DOHH2 (cell line): ENCODE data around the gene IL16.

ENCODE experiments used
- H3F3A ChIP-seq: fragments of 200-600 bp; sonication (generic), shearing (Covaris generic); 2 replicates; pipeline ENCODE4 v1.6.0; 2016; ENCODE audit warnings: antibody characterized with exemption, mild to moderate bottlenecking; ENCODE audit not compliant: control insufficient read depth, insufficient read depth
- H3K27ac ChIP-seq: fragments of 200-600 bp; sonication (generic); 2 replicates; pipeline ENCODE4 v1.5.1; 2014; ENCODE audit warnings: low read depth, mild to moderate bottlenecking, low read length, moderate library complexity
- H3K27me3 ChIP-seq: fragments of 200-600 bp; sonication (generic); 2 replicates; pipeline ENCODE4 v1.6.1; 2014; ENCODE audit warnings: mild to moderate bottlenecking, low read length, mixed read lengths; ENCODE audit not compliant: control insufficient read depth
- H3K36me3 ChIP-seq: fragments of 200-600 bp; sonication (generic); 2 replicates; pipeline ENCODE4 v1.6.1; 2014; ENCODE audit warnings: mild to moderate bottlenecking, low read length, moderate library complexity, mixed read lengths; ENCODE audit not compliant: control insufficient read depth
- H3K4me1 ChIP-seq: fragments of 200-600 bp; sonication (generic); 2 replicates; pipeline ENCODE4 v1.6.1; 2014; ENCODE audit warnings: mild to moderate bottlenecking, low read length, mixed read lengths; ENCODE audit not compliant: control insufficient read depth
- H3K4me2 ChIP-seq: fragments of 200-600 bp; sonication (generic); 2 replicates; pipeline ENCODE4 v1.6.0; 2014; ENCODE audit warnings: mild to moderate bottlenecking, low read length, moderate library complexity
- H3K4me3 ChIP-seq: fragments of 200-600 bp; sonication (generic); 2 replicates; pipeline ENCODE4 v1.5.1; 2014; ENCODE audit warnings: mild to moderate bottlenecking, low read length, mixed read lengths
- H3K79me2 ChIP-seq: fragments of 200-600 bp; sonication (generic); 2 replicates; pipeline ENCODE4 v1.6.1; 2014; ENCODE audit warnings: mild to moderate bottlenecking, low read length, mixed read lengths; ENCODE audit not compliant: control insufficient read depth
- H3K9me2 ChIP-seq: fragments of 200-600 bp; sonication (generic); replicated peaks from 2 replicates; pipeline ENCODE4 v1.6.1; 2014; ENCODE audit warnings: mild to moderate bottlenecking, low read length, mixed read lengths; ENCODE audit not compliant: control insufficient read depth
- H3K9me3 ChIP-seq: fragments of 200-600 bp; sonication (generic); 2 replicates; pipeline ENCODE4 v1.6.1; 2014; ENCODE audit warnings: antibody characterized with exemption, low read length, mixed read lengths; ENCODE audit not compliant: control insufficient read depth, insufficient read depth
- H4K20me1 ChIP-seq: fragments of 200-600 bp; sonication (generic); 2 replicates; pipeline ENCODE4 v1.6.0; 2014; ENCODE audit warnings: low read depth, mild to moderate bottlenecking, antibody characterized with exemption, low read length, moderate library complexity; ENCODE audit not compliant: control insufficient read depth, insufficient read depth
- CTCF ChIP-seq: fragments of 200-600 bp; sonication (generic); IDR thresholded peaks from one replicate; pipeline ENCODE4 v1.5.1; 2014; ENCODE audit warnings: antibody characterized with exemption, mild to moderate bottlenecking, low read depth, low read length; ENCODE audit not compliant: poor library complexity, severe bottlenecking
- EZH2phosphoT487 ChIP-seq: fragments of 200-600 bp; sonication (generic); IDR thresholded peaks from 2 replicates; pipeline ENCODE4 v1.6.1; 2017; ENCODE audit warnings: borderline replicate concordance, mild to moderate bottlenecking, antibody characterized with exemption, low read length, moderate library complexity, mixed read lengths

IL16 gene

GRCh38 chr15:81291916-81292522, 95.3 kb downstream of the IL16 start:
- Histone ChIP-seq H3K36me3 (peaks cover 2% of the 10 kb centered on the region), H3K4me3 (peak overlapping the region; percentile 84), H3K4me1 (peaks cover 90% of the 10 kb centered on the region), H4K20me1 (no peaks in the 10 kb centered on the region), H3K27me3 (no peaks in the 10 kb centered on the region), H3K27ac (peak overlapping the region; percentile 98), H3K79me2 (peaks cover 16% of the 10 kb centered on the region), H3K9me2 (no peaks in the 10 kb centered on the region), H3K9me3 (no peaks in the 10 kb centered on the region), H3F3A (peaks cover 36% of the 10 kb centered on the region), H3K4me2 (peak overlapping the region; percentile 99)
- TF ChIP-seq CTCF = no peak
- TF ChIP-seq EZH2phosphoT487 = no peak

GRCh38 chr15:81292523-81293001, 95.9 kb downstream of the IL16 start:
- Histone ChIP-seq H3K79me2 (peaks cover 22% of the 10 kb centered on the region), H3K4me1 (peaks cover 90% of the 10 kb centered on the region), H3F3A (peaks cover 36% of the 10 kb centered on the region), H3K4me3 (peak overlapping the region; percentile 84), H3K4me2 (peak overlapping the region; percentile 99), H3K27me3 (no peaks in the 10 kb centered on the region), H4K20me1 (no peaks in the 10 kb centered on the region), H3K9me3 (no peaks in the 10 kb centered on the region), H3K27ac (peak overlapping the region; percentile 98), H3K36me3 (peaks cover 7% of the 10 kb centered on the region), H3K9me2 (no peaks in the 10 kb centered on the region)
- no peak for TF ChIP-seq CTCF
- no peak for TF ChIP-seq EZH2phosphoT487

- peaks cover 20% of the 10 kb centered on the region for H3K36me3 ChIP-seq
- H4K20me1 ChIP-seq = no peaks in the 10 kb centered on the region
- peaks cover 35% of the 10 kb centered on the region for H3K79me2 ChIP-seq
- peaks cover 36% of the 10 kb centered on the region for H3F3A ChIP-seq
- no peaks in the 10 kb centered on the region for H3K9me2 ChIP-seq
- H3K27me3 ChIP-seq = no peaks in the 10 kb centered on the region
- H3K4me3 ChIP-seq = peak overlapping the region; percentile 84
- TF ChIP-seq CTCF (no peak), EZH2phosphoT487 (no peak)
- no peaks in the 10 kb centered on the region for H3K9me3 ChIP-seq
- peak overlapping the region; percentile 99 for H3K4me2 ChIP-seq
- peak overlapping the region; percentile 98 for H3K27ac ChIP-seq
- H3K4me1 ChIP-seq = peaks cover 90% of the 10 kb centered on the region
Observed at GRCh38 chr15:81293728-81294515, 97.2 kb downstream of the IL16 start.
